C4-2B (cell line): Measurements from ENCODE around the gene ASGR1.

Source experiments
- H3K27ac ChIP-seq: fragments of 450-650 bp; 2 replicates; pipeline ENCODE4 v1.5.1; 2017
- ZFX ChIP-seq: fragments of 450-650 bp; IDR thresholded peaks from 2 replicates; pipeline ENCODE4 v1.6.1; 2017
- TF ChIP-seq, protein P1 (sequence below): fragments of 450-650 bp; conservative IDR thresholded peaks from 2 replicates; pipeline ENCODE4 v1.5.1; 2017; ENCODE audit warnings: mild to moderate bottlenecking

ASGR1 gene

DNA sequence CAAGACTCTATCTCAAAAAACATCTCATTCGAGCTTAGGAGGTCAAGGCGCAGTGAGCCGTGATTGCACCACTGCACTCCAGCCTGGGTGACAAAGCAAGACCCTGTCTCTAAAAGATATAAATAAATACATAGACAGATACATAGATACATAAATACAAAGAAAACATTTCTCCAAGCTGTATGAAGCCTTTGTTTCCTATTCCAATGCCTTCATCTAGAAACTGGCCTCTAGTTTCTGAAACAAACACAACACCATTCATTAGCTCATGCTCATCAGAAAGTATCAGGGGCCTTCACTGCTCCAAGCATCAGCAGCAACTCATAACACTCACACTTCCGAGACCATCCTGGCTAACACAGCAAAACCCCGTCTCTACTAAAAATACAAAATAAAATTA is 54.2 kb downstream of the ASGR1 start:
- TF ChIP-seq, protein P1, sequence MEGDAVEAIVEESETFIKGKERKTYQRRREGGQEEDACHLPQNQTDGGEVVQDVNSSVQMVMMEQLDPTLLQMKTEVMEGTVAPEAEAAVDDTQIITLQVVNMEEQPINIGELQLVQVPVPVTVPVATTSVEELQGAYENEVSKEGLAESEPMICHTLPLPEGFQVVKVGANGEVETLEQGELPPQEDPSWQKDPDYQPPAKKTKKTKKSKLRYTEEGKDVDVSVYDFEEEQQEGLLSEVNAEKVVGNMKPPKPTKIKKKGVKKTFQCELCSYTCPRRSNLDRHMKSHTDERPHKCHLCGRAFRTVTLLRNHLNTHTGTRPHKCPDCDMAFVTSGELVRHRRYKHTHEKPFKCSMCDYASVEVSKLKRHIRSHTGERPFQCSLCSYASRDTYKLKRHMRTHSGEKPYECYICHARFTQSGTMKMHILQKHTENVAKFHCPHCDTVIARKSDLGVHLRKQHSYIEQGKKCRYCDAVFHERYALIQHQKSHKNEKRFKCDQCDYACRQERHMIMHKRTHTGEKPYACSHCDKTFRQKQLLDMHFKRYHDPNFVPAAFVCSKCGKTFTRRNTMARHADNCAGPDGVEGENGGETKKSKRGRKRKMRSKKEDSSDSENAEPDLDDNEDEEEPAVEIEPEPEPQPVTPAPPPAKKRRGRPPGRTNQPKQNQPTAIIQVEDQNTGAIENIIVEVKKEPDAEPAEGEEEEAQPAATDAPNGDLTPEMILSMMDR: no peak
- TF ChIP-seq ZFX: no peak
- H3K27ac ChIP-seq: no peak overlapping the region

DNA sequence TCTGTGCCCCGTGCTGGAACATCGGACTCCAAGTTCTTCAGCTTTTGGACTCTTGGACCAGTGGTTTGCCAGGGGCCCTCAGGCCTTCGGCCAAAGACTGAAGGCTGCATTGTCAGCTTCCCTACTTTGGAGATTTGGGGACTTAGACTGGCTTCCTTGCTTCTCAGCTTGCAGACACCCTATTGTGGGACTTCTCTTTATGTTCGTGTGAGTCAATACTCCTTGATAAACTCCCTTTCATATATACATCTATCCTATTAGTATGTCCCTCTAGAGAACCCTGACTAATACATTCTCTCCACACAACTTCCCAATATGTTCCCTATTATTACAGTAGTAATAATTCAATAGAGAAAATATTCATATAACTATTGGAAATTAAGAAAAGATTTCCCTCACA is 55.3 kb downstream of the ASGR1 start:
- no peak for TF ChIP-seq ZFX
- TF ChIP-seq, protein P1: no peak
- H3K27ac ChIP-seq: no peak overlapping the region
